ENCODE measurements around the gene FDXACB1. TPM values are rescaled to one million over a fixed set of nuclear protein-coding genes. Genes with fewer than 3 reads are reported as not detected.

Gene FDXACB1
- total RNA-seq, 1 experiment from 2014 or later, result 2.8 TPM

DNA sequence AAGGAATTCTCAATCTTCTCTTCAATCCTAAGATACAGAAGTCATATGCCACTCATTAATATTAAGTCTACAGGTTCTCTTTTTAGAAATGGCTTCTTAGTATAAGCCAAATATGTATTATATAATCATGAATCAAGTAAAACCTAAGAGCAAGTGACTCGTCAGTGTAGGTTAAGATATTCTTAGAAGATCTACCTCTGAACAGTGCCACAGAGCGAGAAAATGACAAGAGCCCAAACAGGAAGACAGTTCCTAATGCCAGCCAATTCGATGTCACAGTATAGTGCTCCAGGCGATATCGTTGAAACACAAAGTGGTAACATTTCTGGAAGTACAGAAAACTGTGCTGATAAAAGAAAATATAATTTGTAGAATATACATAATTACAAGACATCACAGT lies 40.9 kb downstream of the FDXACB1 start:
- no peak overlapping the region for H3K27ac ChIP-seq (ENCODE audit: insufficient read length, low read depth, low read length)
- H3K4me1 Mint-ChIP-seq, result peaks cover 17 to 19% of the 10 kb centered on the region in 2 experiments
- no peaks in the 10 kb centered on the region for H4K20me1 ChIP-seq (ENCODE audit: control insufficient read depth, insufficient read depth, insufficient read length)
- no peak overlapping the region for H3K23ac ChIP-seq (ENCODE audit: insufficient read length, low read depth, low read length)
- H3K18ac ChIP-seq (ENCODE audit: insufficient read length, low read depth, low read length), result no peak overlapping the region
- H2AFZ ChIP-seq (ENCODE audit: low read length), result no peak overlapping the region
- WGBS (ENCODE audit: extremely low coverage, insufficient read length, low lambda C conversion rate), result no CpG with 5 or more reads among the region's 5 CpGs
- no peaks in the 10 kb centered on the region for H3K9me3 ChIP-seq (ENCODE audit: control insufficient read depth, low read depth, low read length)
- DNase-seq, result no peak
- H2BK15ac ChIP-seq (ENCODE audit: low read depth, low read length), result no peak overlapping the region
- H3K27me3 Mint-ChIP-seq (ENCODE audit: low read depth), result no peaks in the 10 kb centered on the region
- no peak overlapping the region for H2AK5ac ChIP-seq (ENCODE audit: insufficient read length, low read length)
- H3K23me2 ChIP-seq (ENCODE audit: insufficient read length, low read depth, low read length, poor library complexity, severe bottlenecking), result no peaks in the 10 kb centered on the region
- no peak overlapping the region for H2BK5ac ChIP-seq (ENCODE audit: insufficient read length, low read length)
- H3K4me1 ChIP-seq (ENCODE audit: insufficient read depth, low read length), result no peaks in the 10 kb centered on the region; the same call in 1 of the 2 replicates
- H3K56ac ChIP-seq (ENCODE audit: insufficient read length, low read depth, low read length), result no peak overlapping the region
- no peak overlapping the region for H3K4ac ChIP-seq (ENCODE audit: low read depth, low read length)
- H3K27me3 ChIP-seq (ENCODE audit: insufficient read depth, low read length), result no peaks in the 10 kb centered on the region
- TF ChIP-seq, protein P1, sequence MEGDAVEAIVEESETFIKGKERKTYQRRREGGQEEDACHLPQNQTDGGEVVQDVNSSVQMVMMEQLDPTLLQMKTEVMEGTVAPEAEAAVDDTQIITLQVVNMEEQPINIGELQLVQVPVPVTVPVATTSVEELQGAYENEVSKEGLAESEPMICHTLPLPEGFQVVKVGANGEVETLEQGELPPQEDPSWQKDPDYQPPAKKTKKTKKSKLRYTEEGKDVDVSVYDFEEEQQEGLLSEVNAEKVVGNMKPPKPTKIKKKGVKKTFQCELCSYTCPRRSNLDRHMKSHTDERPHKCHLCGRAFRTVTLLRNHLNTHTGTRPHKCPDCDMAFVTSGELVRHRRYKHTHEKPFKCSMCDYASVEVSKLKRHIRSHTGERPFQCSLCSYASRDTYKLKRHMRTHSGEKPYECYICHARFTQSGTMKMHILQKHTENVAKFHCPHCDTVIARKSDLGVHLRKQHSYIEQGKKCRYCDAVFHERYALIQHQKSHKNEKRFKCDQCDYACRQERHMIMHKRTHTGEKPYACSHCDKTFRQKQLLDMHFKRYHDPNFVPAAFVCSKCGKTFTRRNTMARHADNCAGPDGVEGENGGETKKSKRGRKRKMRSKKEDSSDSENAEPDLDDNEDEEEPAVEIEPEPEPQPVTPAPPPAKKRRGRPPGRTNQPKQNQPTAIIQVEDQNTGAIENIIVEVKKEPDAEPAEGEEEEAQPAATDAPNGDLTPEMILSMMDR (conservative IDR thresholded peaks at IDR 0.05), result no peak
- no peak overlapping the region for H4K91ac ChIP-seq (ENCODE audit: insufficient read length, low read depth, low read length)
- no peak overlapping the region for H3K14ac ChIP-seq (ENCODE audit: insufficient read depth, low read length)
- H3K4me3 Mint-ChIP-seq, result no peak overlapping the region
- peaks cover 0 to 15% (median 4%) of the 10 kb centered on the region in 3 experiments; a peak in 3 of 7 replicates for H3K36me3 Mint-ChIP-seq (ENCODE audit: insufficient read depth in 1 of 3, low read depth in 3 of 3)
- no peak overlapping the region for H3K4me2 ChIP-seq (ENCODE audit: insufficient read depth, insufficient read length, low read length)
- no peak overlapping the region for H4K8ac ChIP-seq (replicated peaks; ENCODE audit: insufficient read length, low read depth, low read length)
- H3K9me3 Mint-ChIP-seq, result no peaks in the 10 kb centered on the region
- H3T11ph ChIP-seq (ENCODE audit: low read length), result no peak overlapping the region
- H2BK20ac ChIP-seq (ENCODE audit: low read depth, low read length, poor library complexity, severe bottlenecking), result no peak overlapping the region
- no peak overlapping the region for H3K27ac Mint-ChIP-seq
- no peak overlapping the region for H4K5ac ChIP-seq (ENCODE audit: insufficient read length, low read depth, low read length)
- H3K9ac ChIP-seq (ENCODE audit: extremely low read depth, insufficient read length, low read length), result no peak overlapping the region
- H2BK120ac ChIP-seq (ENCODE audit: low read depth, low read length, poor library complexity, severe bottlenecking), result no peak overlapping the region
- H3K79me2 ChIP-seq (ENCODE audit: insufficient read depth, low read length), result no peaks in the 10 kb centered on the region
- no peak overlapping the region for H2BK12ac ChIP-seq (ENCODE audit: insufficient read length, low read depth, low read length)
- no peaks in the 10 kb centered on the region for H3K79me1 ChIP-seq (ENCODE audit: insufficient read depth, low read depth, low read length, poor library complexity, severe bottlenecking)
